SK-N-SH (cell line): ENCODE data around the gene SERPINA9. TPM values are rescaled to one million over a fixed set of nuclear protein-coding genes. Genes with fewer than 3 reads are reported as not detected.

Experiments
- CTCF ChIA-PET: fragments of 300-600, 350-600 bp; formaldehyde crosslinking; extraction: SDS; loops from one replicate; lab custom pipeline; 2021; lab: Yijun Ruan, JAX
- POLR2A ChIA-PET: fragments of 350-600 bp; sonication (Branson Sonifier 250); formaldehyde crosslinking; extraction: SDS; loops from one replicate; lab custom pipeline; 2020; ENCODE audit warnings: antibody characterized with exemption, inconsistent platforms; lab: Yijun Ruan, JAX
- DNase-seq: peaks from one replicate; pipeline ENCODE4 v3.0.0; 2012
- H2AFZ ChIP-seq: fragments of 200-600 bp; sonication (generic); 2 replicates; pipeline ENCODE4 v1.8.1; 2016; ENCODE audit warnings: antibody characterized with exemption, mild to moderate bottlenecking, low read depth
- H3F3A ChIP-seq: fragments of 200-600 bp; sonication (generic); replicated peaks from 2 replicates; pipeline ENCODE3; 2016; ENCODE audit warnings: antibody characterized with exemption, mild to moderate bottlenecking; ENCODE audit not compliant: insufficient read depth
- H3K27ac ChIP-seq, 2 experiments: fragments of 200-500 bp in 1 of 2; fragments of 200-600 bp in 1 of 2; sonication (Bioruptor generic) in 1 of 2; sonication (generic), shearing (Covaris generic) in 1 of 2; 2 replicates each; pipeline versions ENCODE4 v1.5.1 to v1.6.1; 2014 to 2016; ENCODE audit warnings: low read depth in 2 of 2, inconsistent platforms in 1 of 2, low read length in 1 of 2, mild to moderate bottlenecking in 1 of 2, mixed read lengths in 1 of 2
- H3K27me3 ChIP-seq: fragments of 200-600 bp; sonication (generic), shearing (Covaris generic); 2 replicates; pipeline ENCODE4 v1.6.1; 2016; ENCODE audit warnings: mixed run types; ENCODE audit not compliant: insufficient read depth
- H3K36me3 ChIP-seq, 2 experiments: fragments of 200-500 bp in 1 of 2; fragments of 200-600 bp in 1 of 2; sonication (Bioruptor generic) in 1 of 2; sonication (generic) in 1 of 2; replicated peaks in 1 of 2; 2 replicates each; pipeline versions ENCODE3 to v1.5.1; 2014 to 2016; ENCODE audit warnings: low read length in 1 of 2, mild to moderate bottlenecking in 1 of 2; ENCODE audit not compliant: insufficient read depth in 2 of 2, control insufficient read depth in 1 of 2
- H3K4me1 ChIP-seq, 2 experiments: fragments of 200-500 bp in 1 of 2; fragments of 200-600 bp in 1 of 2; sonication (Bioruptor generic) in 1 of 2; sonication (generic), shearing (Covaris generic) in 1 of 2; 2 replicates each; pipeline versions ENCODE4 v1.5.1 to v1.6.1; 2014 to 2016; ENCODE audit warnings: low read depth in 1 of 2, low read length in 1 of 2, mixed run types in 1 of 2; ENCODE audit not compliant: insufficient read depth in 2 of 2, control insufficient read depth in 1 of 2
- H3K4me2 ChIP-seq: fragments of 200-600 bp; sonication (generic), shearing (Covaris generic); 2 replicates; pipeline ENCODE4 v1.6.1; 2017; ENCODE audit warnings: mixed run types
- H3K4me3 ChIP-seq, 2 experiments: fragments of 200-500 bp in 1 of 2; fragments of 200-600 bp in 1 of 2; sonication (Bioruptor generic) in 1 of 2; sonication (generic), shearing (Covaris generic) in 1 of 2; 2 replicates each; pipeline versions ENCODE4 v1.5.1 to v1.8.1; 2014 to 2016; ENCODE audit warnings: low read depth in 2 of 2, inconsistent platforms in 1 of 2, low read length in 1 of 2, mild to moderate bottlenecking in 1 of 2, mixed read lengths in 1 of 2, moderate library complexity in 1 of 2
- H3K79me2 ChIP-seq: fragments of 200-600 bp; sonication (generic); 2 replicates; pipeline ENCODE4 v1.8.1; 2017; ENCODE audit warnings: mild to moderate bottlenecking; ENCODE audit not compliant: insufficient read depth
- H3K9ac ChIP-seq: fragments of 200-600 bp; sonication (generic); 2 replicates; pipeline ENCODE4 v1.6.1; 2017; ENCODE audit warnings: mixed run types
- H3K9me2 ChIP-seq: fragments of 200-600 bp; sonication (generic); 2 replicates; pipeline ENCODE4 v1.6.1; 2017; ENCODE audit warnings: mixed run types
- H3K9me3 ChIP-seq: fragments of 200-600 bp; sonication (generic); 2 replicates; pipeline ENCODE4 v1.6.1; 2017; ENCODE audit warnings: mixed run types, mild to moderate bottlenecking, moderate library complexity
- H4K20me1 ChIP-seq: fragments of 200-600 bp; sonication (generic); 2 replicates; pipeline ENCODE4 v1.6.1; 2017; ENCODE audit warnings: mild to moderate bottlenecking, mixed run types; ENCODE audit not compliant: insufficient read depth
- CHD2 ChIP-seq: fragments of 150-350 bp; IDR thresholded peaks from 2 replicates; pipeline ENCODE4 v1.6.1; 2018; ENCODE audit warnings: low read length; ENCODE audit not compliant: partially characterized antibody
- ELF1 ChIP-seq: IDR thresholded peaks from 2 replicates; pipeline ENCODE4 v1.4.0; 2012
- EP300 ChIP-seq, 2 experiments: IDR thresholded peaks; 2 replicates each; pipeline versions ENCODE4 v1.4.0 to v1.6.1; 2012; ENCODE audit warnings: borderline replicate concordance in 1 of 2, low read depth in 1 of 2, low read length in 1 of 2
- EZH2phosphoT487 ChIP-seq: fragments of 200-600 bp; sonication (generic); IDR thresholded peaks from 2 replicates; pipeline ENCODE4 v1.6.1; 2017; ENCODE audit warnings: low read depth, mixed run types, mild to moderate bottlenecking, antibody characterized with exemption, moderate library complexity, borderline replicate concordance
- FOXJ3 ChIP-seq: sonication (generic); formaldehyde crosslinking; IDR thresholded peaks from 2 replicates; pipeline ENCODE4 v1.5.1; 2020; ENCODE audit warnings: mild to moderate bottlenecking, missing genetic modification reagents
- FOXM1 ChIP-seq: IDR thresholded peaks from 2 replicates; pipeline ENCODE4 v1.4.0; 2012; ENCODE audit warnings: low read depth, mild to moderate bottlenecking
- GABPA ChIP-seq: IDR thresholded peaks from 2 replicates; pipeline ENCODE4 v1.4.0; 2012; ENCODE audit warnings: low read depth, mild to moderate bottlenecking
- MXI1 ChIP-seq: IDR thresholded peaks from 2 replicates; pipeline ENCODE4 v1.6.1; 2012; ENCODE audit warnings: mild to moderate bottlenecking, low read depth, low read length, improper control_type of control experiment
- NFIC ChIP-seq: IDR thresholded peaks from 2 replicates; pipeline ENCODE4 v1.4.0; 2012; ENCODE audit warnings: borderline replicate concordance
- NRF1 ChIP-seq: IDR thresholded peaks from 2 replicates; pipeline ENCODE4 v1.6.1; 2012; ENCODE audit warnings: low read depth, mild to moderate bottlenecking, low read length
- POLR2AphosphoS5 ChIP-seq: IDR thresholded peaks from 2 replicates; pipeline ENCODE4 v1.6.1; 2012; ENCODE audit warnings: low read depth, low read length
- RAD21 ChIP-seq: IDR thresholded peaks from 2 replicates; pipeline ENCODE4 v1.6.1; 2012; ENCODE audit warnings: mild to moderate bottlenecking, low read length
- RCOR1 ChIP-seq: fragments of 150-350 bp; IDR thresholded peaks from 2 replicates; pipeline ENCODE4 v1.6.1; 2017; ENCODE audit warnings: antibody characterized with exemption, low read length
- REST ChIP-seq: IDR thresholded peaks from 2 replicates; pipeline ENCODE4 v1.6.1; 2012; ENCODE audit warnings: mild to moderate bottlenecking, low read depth, low read length, moderate library complexity
- RFX5 ChIP-seq: IDR thresholded peaks from 2 replicates; pipeline ENCODE4 v1.6.1; 2012; ENCODE audit warnings: mild to moderate bottlenecking, improper control_type of control experiment, low read length
- SIN3A ChIP-seq: IDR thresholded peaks from 2 replicates; pipeline ENCODE4 v1.6.1; 2012; ENCODE audit warnings: low read depth, mild to moderate bottlenecking, low read length, moderate library complexity, borderline replicate concordance
- SMC3 ChIP-seq: IDR thresholded peaks from 2 replicates; pipeline ENCODE4 v1.6.1; 2012; ENCODE audit warnings: low read depth, low read length, improper control_type of control experiment
- TCF12 ChIP-seq: IDR thresholded peaks from 2 replicates; pipeline ENCODE4 v1.4.0; 2012
- USF2 ChIP-seq: fragments of 150-350 bp; IDR thresholded peaks from 2 replicates; pipeline ENCODE4 v1.6.1; 2017; ENCODE audit warnings: antibody characterized with exemption, low read length, low read depth, borderline replicate concordance
- YY1 ChIP-seq: IDR thresholded peaks from 2 replicates; pipeline ENCODE4 v1.4.0; 2012; ENCODE audit warnings: low read depth, mild to moderate bottlenecking
- WGBS: methylation state at CpG from one replicate; pipeline ENCODE4 v1.1.6; 2017; ENCODE audit warnings: low lambda C conversion rate; 5-methylcytosine and 5-hydroxymethylcytosine counted together
- polyA plus RNA-seq, 3 experiments: library from polyadenylated mRNA; depleted of rRNA; stranded (reverse); fragments of >200 nt; gene quantifications; 2 replicates each; pipeline ENCODE4 v1.2.3, GENCODE V29; 2012

The SERPINA9 gene
- polyA plus RNA-seq, 1 of the 3 experiments (the other 2 are of a cell fraction), result not detected

- no peaks in the 10 kb centered on the region for H3K9me3 ChIP-seq
- WGBS, result 46% methylated on average over 5 of the region's 5 CpGs
- H3K9me2 ChIP-seq, result no peaks in the 10 kb centered on the region
- no peak for TF ChIP-seq NFIC
- TF ChIP-seq RAD21, result no peak
- no peak for TF ChIP-seq RCOR1
- TF ChIP-seq CHD2, result no peak
- TF ChIP-seq GABPA, result no peak
- TF ChIP-seq EZH2phosphoT487, result no peak
- CTCF ChIA-PET, result interaction anchor here (1.0 to 4.0 kb wide), 5 partner anchors 9 to 62 kb away, joined by 3 to 37 read pairs (median 11); partner anchors contain the start of gene SERPINA9
- no peaks in the 10 kb centered on the region for H3K36me3 ChIP-seq
- POLR2A ChIA-PET, result no interaction called here
- no peak overlapping the region for H3K4me2 ChIP-seq
- H3K27me3 ChIP-seq, result no peaks in the 10 kb centered on the region
- no peak overlapping the region for H3K27ac ChIP-seq
- no peaks in the 10 kb centered on the region for H3K79me2 ChIP-seq
- no peak overlapping the region for H2AFZ ChIP-seq
- peaks cover 3 to 4% of the 10 kb centered on the region in 2 experiments; a peak in 2 of 4 replicates for H3K4me1 ChIP-seq
- no peak for DNase-seq
- no peak overlapping the region for H3K4me3 ChIP-seq
- H3K9ac ChIP-seq, result no peak overlapping the region
- H4K20me1 ChIP-seq, result no peaks in the 10 kb centered on the region
- peaks cover 4% of the 10 kb centered on the region for H3F3A ChIP-seq
Measured at GRCh38 chr14:94484481-94484880, 8.5 kb upstream of the SERPINA9 start.

DNA sequence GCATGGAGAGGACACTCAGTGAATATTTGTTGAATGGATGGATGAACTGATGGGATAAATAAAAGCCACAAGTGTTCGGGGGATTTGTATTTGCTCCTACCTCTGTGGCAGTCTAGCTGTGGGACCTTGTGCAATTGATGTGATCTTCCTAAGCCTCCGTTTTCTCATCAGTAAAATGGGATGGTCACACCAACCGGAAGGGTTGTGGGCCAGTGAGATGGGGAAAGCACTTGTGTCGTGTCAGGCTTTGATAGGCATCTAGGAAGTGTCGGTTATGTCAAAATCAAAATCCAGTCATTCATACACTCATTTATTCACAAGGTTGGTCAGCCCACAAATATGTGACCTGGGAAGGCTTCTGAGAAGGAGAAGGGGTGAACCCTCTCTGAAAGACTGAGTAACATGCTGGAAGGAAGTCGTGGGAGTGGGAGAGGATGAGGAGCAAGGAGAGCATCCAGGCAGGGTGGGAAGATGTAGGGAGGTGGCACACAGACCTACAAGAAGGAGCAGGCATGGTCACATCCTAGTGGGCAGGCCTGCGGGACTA, 7.8 kb upstream of the SERPINA9 start:
- peaks cover 4% of the 10 kb centered on the region for H3F3A ChIP-seq
- 57% methylated on average over 7 of the region's 7 CpGs for WGBS
- no peak overlapping the region for H3K27ac ChIP-seq
- peaks cover 3 to 4% of the 10 kb centered on the region in 2 experiments; a peak in 2 of 4 replicates for H3K4me1 ChIP-seq
- no peaks in the 10 kb centered on the region for H3K27me3 ChIP-seq
- TF ChIP-seq FOXJ3 (CRISPR knock-in tag), result no peak
- TF ChIP-seq EP300 (IDR thresholded peaks at IDR 0.05; ENCODE audit: borderline replicate concordance in 1 of 2, low read depth in 1 of 2, low read length in 1 of 2), result no peak
- TF ChIP-seq MXI1, result no peak
- no peak for TF ChIP-seq YY1
- no peak for TF ChIP-seq NRF1
- TF ChIP-seq SIN3A, result no peak
- TF ChIP-seq USF2, result no peak
- no peak for TF ChIP-seq GABPA
- no peak for TF ChIP-seq RFX5
- no peak for TF ChIP-seq REST
- TF ChIP-seq POLR2AphosphoS5, result no peak
- TF ChIP-seq FOXM1, result no peak
- no peak for TF ChIP-seq RAD21
- TF ChIP-seq TCF12, result no peak
- no peak for TF ChIP-seq ELF1
- no peak for TF ChIP-seq SMC3
- no peaks in the 10 kb centered on the region for H4K20me1 ChIP-seq
- H3K9me2 ChIP-seq, result no peaks in the 10 kb centered on the region
- H3K4me2 ChIP-seq, result no peak overlapping the region
- ChIA-PET POLR2A (no interaction called here), CTCF (no interaction called here)
- no peak for DNase-seq
- no peaks in the 10 kb centered on the region for H3K36me3 ChIP-seq
- no peak overlapping the region for H2AFZ ChIP-seq
- no peak overlapping the region for H3K9ac ChIP-seq
- H3K9me3 ChIP-seq, result no peaks in the 10 kb centered on the region
- no peak overlapping the region for H3K4me3 ChIP-seq
- H3K79me2 ChIP-seq, result no peaks in the 10 kb centered on the region
